Mammary epithelial cell (primary cell): ENCODE data around the gene TARBP1.

ENCODE experiments used
- CTCF ChIP-seq, 2 donors: IDR thresholded peaks in 1 of 2; conservative IDR thresholded peaks in 1 of 2; 2 replicates each; pipeline ENCODE4 v1.5.1; 2011 to 2012; ENCODE audit warnings: inconsistent platforms in 2 of 2, low read length in 2 of 2, mild to moderate bottlenecking in 2 of 2, control low read depth in 1 of 2, low read depth in 1 of 2; ENCODE audit not compliant: insufficient read depth in 1 of 2; ENCODE audit errors: extremely low read depth in 1 of 2
- EZH2 ChIP-seq: IDR thresholded peaks from 2 replicates; pipeline ENCODE4 v1.6.1; 2012; ENCODE audit warnings: low read length, inconsistent platforms, borderline replicate concordance

- TF ChIP-seq CTCF (conservative IDR thresholded peaks at IDR 0.05 in 1 of 2, IDR thresholded peaks at IDR 0.05 in 1 of 2; ENCODE audit: extremely low read depth in 1 of 2, insufficient read depth in 1 of 2, low read depth in 1 of 2, low read length in 2 of 2): no peak
- no peak for TF ChIP-seq EZH2
Observed at GRCh38 chr1:234371414-234371813, 107.6 kb downstream of the TARBP1 start.
